GM23248 (cell line): ENCODE data around the gene MAN2B2.

Experiments
- EZH2 ChIP-seq: fragments of 200-600 bp; sonication (generic); IDR thresholded peaks from 2 replicates; pipeline ENCODE4 v1.6.1; 2018; ENCODE audit warnings: antibody characterized with exemption, mild to moderate bottlenecking; ENCODE audit not compliant: insufficient read depth, poor library complexity, severe bottlenecking
- EZH2phosphoT487 ChIP-seq: fragments of 200-600 bp; sonication (generic); IDR thresholded peaks from 2 replicates; pipeline ENCODE4 v1.6.1; 2018; ENCODE audit warnings: antibody characterized with exemption, moderate library complexity, mild to moderate bottlenecking, low read depth; ENCODE audit not compliant: insufficient read depth

GRCh38 chr4:6527683-6528595 lies 47.0 kb upstream of the MAN2B2 start:
- TF ChIP-seq EZH2, result no peak
- TF ChIP-seq EZH2phosphoT487, result no peak
